ENCODE measurements around the gene HOXC4.

Gene HOXC4

GRCh38 chr12:54052438-54053002 is 1.1 kb upstream of the HOXC4 start (continued):
- TF ChIP-seq ZNF660 (tag by site-specific recombination; IDR thresholded peaks at IDR 0.05) = no peak
- TF ChIP-seq, protein P1, sequence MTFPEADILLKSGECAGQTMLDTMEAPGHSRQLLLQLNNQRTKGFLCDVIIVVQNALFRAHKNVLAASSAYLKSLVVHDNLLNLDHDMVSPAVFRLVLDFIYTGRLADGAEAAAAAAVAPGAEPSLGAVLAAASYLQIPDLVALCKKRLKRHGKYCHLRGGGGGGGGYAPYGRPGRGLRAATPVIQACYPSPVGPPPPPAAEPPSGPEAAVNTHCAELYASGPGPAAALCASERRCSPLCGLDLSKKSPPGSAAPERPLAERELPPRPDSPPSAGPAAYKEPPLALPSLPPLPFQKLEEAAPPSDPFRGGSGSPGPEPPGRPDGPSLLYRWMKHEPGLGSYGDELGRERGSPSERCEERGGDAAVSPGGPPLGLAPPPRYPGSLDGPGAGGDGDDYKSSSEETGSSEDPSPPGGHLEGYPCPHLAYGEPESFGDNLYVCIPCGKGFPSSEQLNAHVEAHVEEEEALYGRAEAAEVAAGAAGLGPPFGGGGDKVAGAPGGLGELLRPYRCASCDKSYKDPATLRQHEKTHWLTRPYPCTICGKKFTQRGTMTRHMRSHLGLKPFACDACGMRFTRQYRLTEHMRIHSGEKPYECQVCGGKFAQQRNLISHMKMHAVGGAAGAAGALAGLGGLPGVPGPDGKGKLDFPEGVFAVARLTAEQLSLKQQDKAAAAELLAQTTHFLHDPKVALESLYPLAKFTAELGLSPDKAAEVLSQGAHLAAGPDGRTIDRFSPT (tag by site-specific recombination; IDR thresholded peaks at IDR 0.05) = peak; percentile 46; the same call in 1 of the 2 replicates
- no peak for TF ChIP-seq RBAK (tag by site-specific recombination; IDR thresholded peaks at IDR 0.05)
- 0 out of 2 replicates have a peak, but pooled peaks have one; percentile 8 for TF ChIP-seq INSM2 (tag by site-specific recombination; IDR thresholded peaks at IDR 0.05)
- TF ChIP-seq ZFP37 (tag by site-specific recombination; IDR thresholded peaks at IDR 0.05) = peak; percentile 58; the same call in 1 of the 2 replicates
- TF ChIP-seq ZNF18 (tag by site-specific recombination; IDR thresholded peaks at IDR 0.05) = peak; percentile 30
- 0 out of 2 replicates have a peak, but pooled peaks have one; percentile 9 for TF ChIP-seq BCL11A (tag by site-specific recombination; IDR thresholded peaks at IDR 0.05; ENCODE audit: low read depth)
- peak; percentile 96 for TF ChIP-seq ZNF398 (tag by site-specific recombination; IDR thresholded peaks at IDR 0.05)
- peak; percentile 100 for TF ChIP-seq ZNF341 (tag by site-specific recombination; IDR thresholded peaks at IDR 0.05; ENCODE audit: low read depth)
- peak; percentile 54 for TF ChIP-seq ZFHX2 (tag by site-specific recombination; conservative IDR thresholded peaks at IDR 0.05)
- TF ChIP-seq BCL11B (tag by site-specific recombination; IDR thresholded peaks at IDR 0.05; ENCODE audit: low read depth) = peak; percentile 35
- peak; percentile 68 for TF ChIP-seq PRDM10 (tag by site-specific recombination; IDR thresholded peaks at IDR 0.05)
- TF ChIP-seq, protein P2, sequence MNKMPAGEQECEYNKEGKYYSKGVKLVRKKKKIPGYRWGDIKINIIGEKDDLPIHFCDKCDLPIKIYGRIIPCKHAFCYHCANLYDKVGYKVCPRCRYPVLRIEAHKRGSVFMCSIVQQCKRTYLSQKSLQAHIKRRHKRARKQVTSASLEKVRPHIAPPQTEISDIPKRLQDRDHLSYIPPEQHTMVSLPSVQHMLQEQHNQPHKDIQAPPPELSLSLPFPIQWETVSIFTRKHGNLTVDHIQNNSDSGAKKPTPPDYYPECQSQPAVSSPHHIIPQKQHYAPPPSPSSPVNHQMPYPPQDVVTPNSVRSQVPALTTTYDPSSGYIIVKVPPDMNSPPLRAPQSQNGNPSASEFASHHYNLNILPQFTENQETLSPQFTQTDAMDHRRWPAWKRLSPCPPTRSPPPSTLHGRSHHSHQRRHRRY (tag by site-specific recombination; IDR thresholded peaks at IDR 0.05) = no peak
- TF ChIP-seq SCRT2 (tag by site-specific recombination; IDR thresholded peaks at IDR 0.05) = peak; percentile 52
- TF ChIP-seq ZNF423 (tag by site-specific recombination; IDR thresholded peaks at IDR 0.05) = peak; percentile 93
- peak; percentile 9 for TF ChIP-seq EGR2 (tag by site-specific recombination; IDR thresholded peaks at IDR 0.05; ENCODE audit: low read depth)
- TF ChIP-seq HOXA7 (CRISPR knock-in tag; IDR thresholded peaks at IDR 0.05; ENCODE audit: borderline replicate concordance) = no peak
- peak; percentile 70 for TF ChIP-seq PATZ1 (tag by site-specific recombination; IDR thresholded peaks at IDR 0.05)
- TF ChIP-seq ZNF501 (tag by site-specific recombination; IDR thresholded peaks at IDR 0.05) = peak; percentile 17; the same call in 1 of the 2 replicates
- peak; percentile 5 for TF ChIP-seq ZIC2 (tag by site-specific recombination; IDR thresholded peaks at IDR 0.05)
- TF ChIP-seq, protein P3, sequence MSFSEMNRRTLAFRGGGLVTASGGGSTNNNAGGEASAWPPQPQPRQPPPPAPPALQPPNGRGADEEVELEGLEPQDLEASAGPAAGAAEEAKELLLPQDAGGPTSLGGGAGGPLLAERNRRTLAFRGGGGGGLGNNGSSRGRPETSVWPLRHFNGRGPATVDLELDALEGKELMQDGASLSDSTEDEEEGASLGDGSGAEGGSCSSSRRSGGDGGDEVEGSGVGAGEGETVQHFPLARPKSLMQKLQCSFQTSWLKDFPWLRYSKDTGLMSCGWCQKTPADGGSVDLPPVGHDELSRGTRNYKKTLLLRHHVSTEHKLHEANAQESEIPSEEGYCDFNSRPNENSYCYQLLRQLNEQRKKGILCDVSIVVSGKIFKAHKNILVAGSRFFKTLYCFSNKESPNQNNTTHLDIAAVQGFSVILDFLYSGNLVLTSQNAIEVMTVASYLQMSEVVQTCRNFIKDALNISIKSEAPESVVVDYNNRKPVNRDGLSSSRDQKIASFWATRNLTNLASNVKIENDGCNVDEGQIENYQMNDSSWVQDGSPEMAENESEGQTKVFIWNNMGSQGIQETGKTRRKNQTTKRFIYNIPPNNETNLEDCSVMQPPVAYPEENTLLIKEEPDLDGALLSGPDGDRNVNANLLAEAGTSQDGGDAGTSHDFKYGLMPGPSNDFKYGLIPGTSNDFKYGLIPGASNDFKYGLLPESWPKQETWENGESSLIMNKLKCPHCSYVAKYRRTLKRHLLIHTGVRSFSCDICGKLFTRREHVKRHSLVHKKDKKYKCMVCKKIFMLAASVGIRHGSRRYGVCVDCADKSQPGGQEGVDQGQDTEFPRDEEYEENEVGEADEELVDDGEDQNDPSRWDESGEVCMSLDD (tag by site-specific recombination; IDR thresholded peaks at IDR 0.05) = peak; percentile 39; the same call in 1 of the 2 replicates

All from HEK293 (cell line).